Neural progenitor cell (in vitro differentiated cells): Measurements from ENCODE around the gene CHFR. TPM values are rescaled to one million over a fixed set of nuclear protein-coding genes. Genes with fewer than 3 reads are reported as not detected.
A peak's percentile ranks its signal among the peaks of the same experiment; 100 is the strongest.
"Not testable (repeated sequence)": the region's sequence is repeated elsewhere in the genome, so short reads cannot be mapped to it uniquely, and the experiment has no call there.

Experiments used
- DNase-seq: peaks from one replicate; pipeline ENCODE4 v3.0.0-alpha.2; 2016; ENCODE audit warnings: low spot score
- H2AFZ ChIP-seq: fragments of 200-600 bp; sonication (generic); replicated peaks from 2 replicates; pipeline ENCODE4 v1.6.1; 2016; ENCODE audit warnings: antibody characterized with exemption
- H3F3A ChIP-seq: fragments of 200-600 bp; sonication (generic); 2 replicates; pipeline ENCODE4 v1.6.1; 2016; ENCODE audit warnings: antibody characterized with exemption, low read depth
- H3K27ac ChIP-seq: fragments of 200-600 bp; sonication (generic); 2 replicates; pipeline ENCODE4 v1.5.1; 2016; ENCODE audit warnings: mild to moderate bottlenecking
- H3K27me3 ChIP-seq: fragments of 200-600 bp; sonication (generic); 2 replicates; pipeline ENCODE4 v1.6.1; 2016; ENCODE audit warnings: mild to moderate bottlenecking, moderate library complexity
- H3K36me3 ChIP-seq: fragments of 200-600 bp; sonication (generic); 2 replicates; pipeline ENCODE4 v1.5.1; 2016
- H3K4me1 ChIP-seq: fragments of 200-600 bp; sonication (generic); 2 replicates; pipeline ENCODE4 v1.6.1; 2016; ENCODE audit warnings: mixed run types
- H3K4me2 ChIP-seq: fragments of 200-600 bp; sonication (generic); 2 replicates; pipeline ENCODE4 v1.6.1; 2016
- H3K4me3 ChIP-seq: fragments of 200-600 bp; sonication (generic); 2 replicates; pipeline ENCODE4 v1.5.1; 2016
- H3K79me2 ChIP-seq: fragments of 200-600 bp; sonication (generic); 2 replicates; pipeline ENCODE4 v1.6.1; 2016; ENCODE audit warnings: low read depth
- H3K9ac ChIP-seq: fragments of 200-600 bp; sonication (generic); 2 replicates; pipeline ENCODE4 v1.6.1; 2016
- H3K9me3 ChIP-seq: fragments of 200-600 bp; sonication (generic); 2 replicates; pipeline ENCODE4 v1.5.1; 2016; ENCODE audit warnings: low read depth
- H4K20me1 ChIP-seq: fragments of 200-600 bp; sonication (generic); 2 replicates; pipeline ENCODE4 v1.6.1; 2016; ENCODE audit warnings: low read depth
- H3K27ac Mint-ChIP-seq: 3 replicates; pipeline ENCODE4 v1.8.0; 2021; ENCODE audit warnings: mixed read lengths
- H3K27me3 Mint-ChIP-seq: 2 replicates; pipeline ENCODE4 v1.8.0; 2022; ENCODE audit warnings: low read depth, mild to moderate bottlenecking, inconsistent platforms, moderate library complexity, mixed read lengths; ENCODE audit not compliant: insufficient read depth
- H3K36me3 Mint-ChIP-seq: 3 replicates; pipeline ENCODE4 v1.8.0; 2021; ENCODE audit warnings: mixed read lengths
- H3K4me1 Mint-ChIP-seq: 3 replicates; pipeline ENCODE4 v1.8.0; 2021; ENCODE audit warnings: mixed read lengths
- H3K4me3 Mint-ChIP-seq: 3 replicates; pipeline ENCODE4 v1.8.0; 2021; ENCODE audit warnings: mild to moderate bottlenecking, moderate library complexity, mixed read lengths
- H3K9me3 Mint-ChIP-seq: 3 replicates; pipeline ENCODE4 v1.8.0; 2020; ENCODE audit warnings: mixed read lengths
- CTCF ChIP-seq: fragments of 200-600 bp; sonication (generic); IDR thresholded peaks from 2 replicates; pipeline ENCODE4 v1.5.1; 2017; ENCODE audit warnings: antibody characterized with exemption, mild to moderate bottlenecking
- EZH2 ChIP-seq: fragments of 200-600 bp; sonication (generic); IDR thresholded peaks from 2 replicates; pipeline ENCODE4 v1.6.1; 2017; ENCODE audit warnings: antibody characterized with exemption, mild to moderate bottlenecking, moderate library complexity
- EZH2phosphoT487 ChIP-seq: fragments of 200-600 bp; sonication (generic); IDR thresholded peaks from 2 replicates; pipeline ENCODE4 v1.6.1; 2017; ENCODE audit warnings: antibody characterized with exemption
- total RNA-seq: library from RNA; depleted of rRNA; stranded (reverse); fragments of >200 nt; gene quantifications from 2 replicates; pipeline ENCODE4 v1.2.3, GENCODE V29; 2015; ENCODE audit warnings: low replicate concordance

Gene CHFR
- total RNA-seq, 1 donor from 2014 or later = 25.6 TPM

- no peaks in the 10 kb centered on the region for H3K36me3 ChIP-seq
- peak overlapping the region; percentile 78 for H3K9ac ChIP-seq
- peak overlapping the region; percentile 97 for H3K4me3 ChIP-seq
- peaks cover 12% of the 10 kb centered on the region for H3K4me1 ChIP-seq
- H3K27ac ChIP-seq = no peak overlapping the region
- H3K9me3 Mint-ChIP-seq = peaks cover 66% of the 10 kb centered on the region
- peak overlapping the region; percentile 96 for H3K4me3 Mint-ChIP-seq
- H3K79me2 ChIP-seq = peaks cover 14% of the 10 kb centered on the region
- peaks cover 7% of the 10 kb centered on the region for H3K27me3 Mint-ChIP-seq
- H2AFZ ChIP-seq = peak overlapping the region; percentile 72
- TF ChIP-seq CTCF (no peak), EZH2 (no peak), EZH2phosphoT487 (no peak)
- no peak for DNase-seq
- peaks cover 26% of the 10 kb centered on the region for H3F3A ChIP-seq
- H3K27ac Mint-ChIP-seq = no peak overlapping the region
- H3K4me1 Mint-ChIP-seq = peaks cover 7% of the 10 kb centered on the region
- peak overlapping the region; percentile 94 for H3K4me2 ChIP-seq
- H3K27me3 ChIP-seq = no peaks in the 10 kb centered on the region
- no peaks in the 10 kb centered on the region for H4K20me1 ChIP-seq
- H3K9me3 ChIP-seq = no peaks in the 10 kb centered on the region
- H3K36me3 Mint-ChIP-seq = peaks cover 26% of the 10 kb centered on the region
These were observed 602 bp downstream of the CHFR start for GRCh38 chr12:132886529-132887477.

- Histone ChIP-seq H3K4me3 (no peak overlapping the region), H2AFZ (no peak overlapping the region), H3K27me3 (no peaks in the 10 kb centered on the region), H3K9ac (no peak overlapping the region), H3K4me2 (no peak overlapping the region), H3K4me1 (no peaks in the 10 kb centered on the region), H3F3A (peaks cover 4% of the 10 kb centered on the region), H3K36me3 (no peaks in the 10 kb centered on the region), H4K20me1 (no peaks in the 10 kb centered on the region), H3K27ac (no peak overlapping the region), H3K9me3 (no peaks in the 10 kb centered on the region), H3K79me2 (peaks cover 12% of the 10 kb centered on the region)
- Mint-ChIP-seq H3K27me3 (peaks cover 2% of the 10 kb centered on the region), H3K4me1 (peaks cover 3% of the 10 kb centered on the region), H3K4me3 (no peak overlapping the region), H3K9me3 (peaks cover 31% of the 10 kb centered on the region), H3K27ac (no peak overlapping the region), H3K36me3 (peaks cover 24% of the 10 kb centered on the region)
- TF ChIP-seq CTCF (no peak), EZH2phosphoT487 (no peak), EZH2 (no peak)
- no peak for DNase-seq
These were observed 5.6 kb downstream of the CHFR start for GRCh38 chr12:132881818-132882217.

GRCh38 chr12:132874620-132875019 is 12.8 kb downstream of the CHFR start:
- H3K4me3 Mint-ChIP-seq, H3K27me3 Mint-ChIP-seq: not testable (repeated sequence)

GRCh38 chr12:132874175-132874574 is 13.2 kb downstream of the CHFR start:
- H3K27ac Mint-ChIP-seq = no peak overlapping the region
- DNase-seq = no peak
- H3K27me3 Mint-ChIP-seq = no peaks in the 10 kb centered on the region
- H3K4me1 Mint-ChIP-seq = no peaks in the 10 kb centered on the region
- H3K4me3 ChIP-seq = no peak overlapping the region
- H2AFZ ChIP-seq = no peak overlapping the region
- peaks cover 19% of the 10 kb centered on the region for H3K36me3 Mint-ChIP-seq
- no peaks in the 10 kb centered on the region for H3K36me3 ChIP-seq
- no peaks in the 10 kb centered on the region for H4K20me1 ChIP-seq
- H3F3A ChIP-seq = no peaks in the 10 kb centered on the region
- TF ChIP-seq CTCF (no peak), EZH2phosphoT487 (no peak), EZH2 (no peak)
- no peaks in the 10 kb centered on the region for H3K9me3 Mint-ChIP-seq
- no peak overlapping the region for H3K4me2 ChIP-seq
- no peak overlapping the region for H3K4me3 Mint-ChIP-seq
- H3K27me3 ChIP-seq = no peaks in the 10 kb centered on the region
- H3K79me2 ChIP-seq = no peaks in the 10 kb centered on the region
- no peaks in the 10 kb centered on the region for H3K4me1 ChIP-seq
- no peak overlapping the region for H3K27ac ChIP-seq
- H3K9ac ChIP-seq = no peak overlapping the region
- no peaks in the 10 kb centered on the region for H3K9me3 ChIP-seq

More at GRCh38 chr12:132874620-132875019, 12.8 kb downstream of the CHFR start:
- not testable (repeated sequence) for H2AFZ ChIP-seq, H3K9me3 Mint-ChIP-seq, H3K9ac ChIP-seq, H4K20me1 ChIP-seq, H3K79me2 ChIP-seq, H3F3A ChIP-seq, H3K9me3 ChIP-seq, H3K36me3 ChIP-seq, DNase-seq, H3K27ac Mint-ChIP-seq, H3K27ac ChIP-seq, H3K4me3 ChIP-seq, H3K4me1 ChIP-seq, H3K27me3 ChIP-seq, H3K4me2 ChIP-seq, H3K4me1 Mint-ChIP-seq
- peaks cover 16% of the 10 kb centered on the region for H3K36me3 Mint-ChIP-seq
